Mesodermal cell (in vitro differentiated cells): ENCODE data around the gene STK32C.

ENCODE experiments used
- H3K27ac ChIP-seq: 2 replicates; pipeline ENCODE4 v1.7.0; 2013; ENCODE audit warnings: mild to moderate bottlenecking, low read depth, low read length, moderate library complexity; ENCODE audit not compliant: severe bottlenecking
- H3K36me3 ChIP-seq: 2 replicates; pipeline ENCODE4 v1.7.1; 2013; ENCODE audit warnings: mild to moderate bottlenecking, low read length, moderate library complexity; ENCODE audit not compliant: control insufficient read depth, insufficient read depth
- H3K4me1 ChIP-seq: one replicate; pipeline ENCODE4 v1.7.1; 2013; ENCODE audit warnings: mild to moderate bottlenecking, low read length; ENCODE audit not compliant: insufficient read depth, control insufficient read depth, poor library complexity, severe bottlenecking
- H3K4me3 ChIP-seq: 2 replicates; pipeline ENCODE4 v1.7.0; 2013; ENCODE audit warnings: low read length, control low read depth, mild to moderate bottlenecking; ENCODE audit not compliant: insufficient read depth, poor library complexity, severe bottlenecking; ENCODE audit errors: extremely low read depth
- H3K9me3 ChIP-seq: 2 replicates; pipeline ENCODE4 v1.7.1; 2013; ENCODE audit warnings: mild to moderate bottlenecking, low read length, moderate library complexity; ENCODE audit not compliant: control insufficient read depth
- WGBS, 2 experiments: methylation state at CpG; one replicate each; pipeline ENCODE4 v1.1.5; 2013; ENCODE audit warnings: missing lambda C conversion rate in 2 of 2; ENCODE audit not compliant: insufficient coverage in 2 of 2; 5-methylcytosine and 5-hydroxymethylcytosine counted together

The STK32C gene

GRCh38 chr10:132167976-132168375 is 139.8 kb downstream of the STK32C start:
- H3K27ac ChIP-seq = no peak overlapping the region
- no peak overlapping the region for H3K4me3 ChIP-seq
- H3K4me1 ChIP-seq = no peaks in the 10 kb centered on the region
- 86 to 87% methylated on average over 15 to 17 of the region's 17 CpGs for WGBS, 2 experiments
- H3K36me3 ChIP-seq = no peaks in the 10 kb centered on the region
- no peaks in the 10 kb centered on the region for H3K9me3 ChIP-seq

DNA sequence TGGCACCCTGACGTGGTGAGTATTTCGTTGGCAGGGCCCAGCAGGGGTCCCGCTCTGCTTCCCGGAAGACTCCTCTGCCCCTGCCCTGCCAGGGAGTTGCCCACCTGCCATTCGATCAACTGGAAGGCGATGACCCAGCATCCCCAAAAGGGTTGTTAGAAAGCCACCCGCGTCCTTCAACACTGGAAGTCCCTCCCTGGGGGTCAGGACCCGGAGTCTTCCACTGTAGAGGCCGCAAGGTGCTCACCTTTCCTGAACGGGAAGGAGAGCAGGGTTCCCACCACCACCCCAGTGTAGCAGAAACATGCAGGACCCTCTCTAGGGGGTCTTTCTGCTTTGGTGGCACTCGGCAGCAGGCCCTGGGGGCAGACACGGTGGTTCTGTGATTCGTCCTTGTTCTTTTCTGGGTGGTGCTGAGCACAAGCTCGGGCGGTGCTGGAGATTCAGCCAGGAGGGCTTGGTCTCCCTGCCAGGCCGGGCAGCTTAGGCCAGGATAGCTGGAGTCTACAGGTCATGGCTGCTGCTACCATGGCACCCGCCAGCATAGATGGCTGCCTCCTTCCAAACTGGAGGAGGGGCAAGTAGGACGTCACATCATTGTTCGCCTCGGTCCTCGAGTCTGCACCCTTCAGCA is 140.6 kb downstream of the STK32C start:
- Histone ChIP-seq H3K4me1 (no peaks in the 10 kb centered on the region), H3K4me3 (no peak overlapping the region), H3K9me3 (no peaks in the 10 kb centered on the region), H3K27ac (no peak overlapping the region), H3K36me3 (no peaks in the 10 kb centered on the region)
- 88 to 90% methylated on average over 16 to 22 of the region's 22 CpGs for WGBS, 2 experiments

DNA sequence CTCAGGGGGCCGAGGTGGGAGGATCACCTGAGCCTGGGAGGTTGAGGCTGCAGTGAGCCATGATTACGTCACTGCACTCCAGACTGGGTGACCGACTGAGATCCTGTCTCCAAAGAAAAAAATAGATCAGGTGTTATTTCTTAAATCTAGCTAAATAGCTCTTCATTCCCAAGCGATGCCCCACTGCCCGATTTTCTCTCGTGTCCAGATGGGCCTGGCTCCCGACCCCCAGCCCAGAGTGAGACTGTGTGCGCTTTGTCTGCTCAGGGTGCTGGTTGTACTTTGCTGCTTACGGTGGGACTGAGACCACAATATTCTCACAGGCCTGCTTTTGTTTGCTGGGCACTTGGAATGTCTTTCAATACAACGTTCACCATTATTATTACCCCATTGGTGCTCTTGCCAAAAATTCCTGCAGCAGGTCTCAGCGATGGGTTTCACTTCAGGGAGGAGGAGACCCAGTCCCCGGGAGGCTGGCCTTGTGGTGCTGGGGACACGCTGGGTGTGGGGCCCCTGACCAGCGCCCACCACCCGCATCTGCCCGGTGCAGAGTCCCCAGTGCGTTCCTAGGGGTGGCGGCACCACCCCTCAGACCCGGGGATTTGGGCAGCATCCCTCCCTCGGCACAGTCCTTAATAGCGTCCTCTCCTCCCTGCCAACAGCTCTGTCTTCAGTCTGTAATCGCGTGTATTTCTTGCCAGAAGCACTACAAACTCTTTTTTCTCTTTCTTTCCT is 141.4 kb downstream of the STK32C start:
- H3K4me3 ChIP-seq = no peak overlapping the region
- H3K36me3 ChIP-seq = no peaks in the 10 kb centered on the region
- no peaks in the 10 kb centered on the region for H3K9me3 ChIP-seq
- WGBS, 2 experiments = 89 to 97% methylated on average over 21 to 22 of the region's 23 CpGs
- H3K27ac ChIP-seq = no peak overlapping the region
- H3K4me1 ChIP-seq = no peaks in the 10 kb centered on the region

DNA sequence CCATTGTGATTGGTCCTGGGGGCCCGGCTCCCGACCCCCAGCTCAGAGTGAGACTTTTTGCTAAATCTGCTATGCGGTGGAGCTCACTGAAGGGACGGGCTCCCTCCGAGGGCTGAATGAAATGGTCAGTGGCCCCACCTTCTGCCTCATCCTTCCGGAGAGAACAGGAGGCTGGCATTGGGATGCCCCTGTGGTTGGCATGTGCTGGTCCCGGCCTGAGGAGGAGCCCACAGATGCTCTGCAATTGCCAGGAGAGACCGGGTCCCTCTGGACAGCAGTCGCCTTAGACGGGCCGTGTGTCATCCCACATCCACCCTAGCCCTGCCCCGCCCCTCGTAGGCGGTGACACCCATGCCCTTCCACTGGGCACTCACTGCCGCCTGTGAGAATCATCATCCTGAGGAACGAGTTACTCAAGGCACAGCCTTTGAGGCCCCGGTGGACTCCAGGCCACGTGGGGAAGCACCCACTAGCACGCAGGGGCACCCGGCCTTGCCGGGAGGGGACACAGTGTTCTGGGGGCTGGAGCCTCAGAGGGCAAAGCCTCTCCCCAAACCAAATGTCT is 142.3 kb downstream of the STK32C start:
- Histone ChIP-seq H3K27ac (no peak overlapping the region), H3K36me3 (no peaks in the 10 kb centered on the region), H3K4me1 (no peaks in the 10 kb centered on the region), H3K4me3 (no peak overlapping the region), H3K9me3 (no peaks in the 10 kb centered on the region)
- 83 to 88% methylated on average over 17 to 19 of the region's 21 CpGs for WGBS, 2 experiments

- no peaks in the 10 kb centered on the region for H3K4me1 ChIP-seq
- no peaks in the 10 kb centered on the region for H3K36me3 ChIP-seq
- 60 to 67% methylated on average over 16 to 18 of the region's 20 CpGs for WGBS, 2 experiments
- H3K4me3 ChIP-seq = no peak overlapping the region
- H3K9me3 ChIP-seq = no peaks in the 10 kb centered on the region
- no peak overlapping the region for H3K27ac ChIP-seq
These were observed 142.9 kb downstream of the STK32C start for GRCh38 chr10:132164761-132165278.

GRCh38 chr10:132163826-132164515 is 143.8 kb downstream of the STK32C start:
- H3K4me3 ChIP-seq = no peak overlapping the region
- H3K4me1 ChIP-seq = no peaks in the 10 kb centered on the region
- 74 to 84% methylated on average over 14 to 17 of the region's 17 CpGs for WGBS, 2 experiments
- H3K36me3 ChIP-seq = no peaks in the 10 kb centered on the region
- no peaks in the 10 kb centered on the region for H3K9me3 ChIP-seq
- no peak overlapping the region for H3K27ac ChIP-seq

DNA sequence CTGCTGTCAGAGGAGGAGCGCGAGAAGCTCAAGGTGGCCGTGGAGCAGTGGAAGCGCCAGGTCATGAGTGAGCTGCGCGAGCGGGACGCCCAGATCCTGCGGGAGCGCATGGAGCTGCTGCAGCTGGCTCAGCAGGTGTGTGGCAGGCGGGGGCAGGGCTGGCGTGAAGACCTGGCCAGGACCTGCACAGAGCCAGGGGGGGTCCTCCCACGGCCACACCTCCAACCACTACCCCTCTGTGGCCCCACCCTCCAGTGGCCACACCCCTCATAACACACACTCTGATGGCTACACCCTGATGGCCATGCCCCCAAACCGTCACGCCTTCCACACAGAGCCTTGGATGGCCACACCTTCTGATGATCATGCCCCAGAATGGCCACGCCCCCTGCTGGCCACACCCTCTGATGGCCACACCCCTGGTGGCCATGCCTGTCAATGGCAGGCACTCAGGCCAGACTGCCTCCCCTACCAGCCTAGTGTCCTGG is 144.4 kb downstream of the STK32C start:
- Histone ChIP-seq H3K9me3 (no peaks in the 10 kb centered on the region), H3K4me1 (no peaks in the 10 kb centered on the region), H3K36me3 (no peaks in the 10 kb centered on the region), H3K4me3 (no peak overlapping the region), H3K27ac (no peak overlapping the region)
- WGBS, 2 experiments = 41% methylated on average over 7 to 15 of the region's 16 CpGs

GRCh38 chr10:132162590-132163277 is 145.0 kb downstream of the STK32C start:
- no peaks in the 10 kb centered on the region for H3K36me3 ChIP-seq
- WGBS, 2 experiments = 75 to 88% methylated on average over 6 to 7 of the region's 10 CpGs
- no peak overlapping the region for H3K27ac ChIP-seq
- no peaks in the 10 kb centered on the region for H3K9me3 ChIP-seq
- no peaks in the 10 kb centered on the region for H3K4me1 ChIP-seq
- H3K4me3 ChIP-seq = no peak overlapping the region

DNA sequence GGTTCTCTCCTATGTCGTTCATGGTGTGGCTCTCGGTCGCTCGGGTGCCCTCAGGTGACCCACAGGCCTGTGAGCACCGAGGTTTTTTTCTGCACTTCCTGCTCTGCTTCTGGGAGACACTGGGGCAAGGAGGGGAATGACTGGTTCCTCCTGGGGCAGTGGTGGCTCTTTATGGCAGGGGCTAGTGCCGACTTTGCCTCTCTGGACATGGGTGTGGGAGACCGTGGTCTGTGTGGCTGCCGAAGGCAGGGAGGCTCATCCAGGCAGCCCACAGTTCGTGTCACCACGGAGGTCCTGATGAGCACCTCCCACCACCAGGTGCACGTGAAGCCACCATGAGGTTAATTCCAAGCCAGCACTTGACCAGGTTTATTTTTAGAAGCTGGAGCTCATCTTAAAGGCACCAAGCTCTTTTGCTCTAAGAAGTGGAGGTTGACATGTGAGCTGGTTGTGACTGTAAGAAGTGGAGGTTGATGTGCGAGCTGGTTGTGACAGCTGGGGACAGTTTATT is 145.7 kb downstream of the STK32C start:
- H3K4me1 ChIP-seq = no peaks in the 10 kb centered on the region
- no peaks in the 10 kb centered on the region for H3K36me3 ChIP-seq
- WGBS, 2 experiments = 81 to 82% methylated on average over 6 to 12 of the region's 12 CpGs
- no peak overlapping the region for H3K27ac ChIP-seq
- no peaks in the 10 kb centered on the region for H3K9me3 ChIP-seq
- no peak overlapping the region for H3K4me3 ChIP-seq
